Keratinocyte (primary cell): ENCODE data around the gene IGHMBP2. TPM values are rescaled to one million over a fixed set of nuclear protein-coding genes. Genes with fewer than 3 reads are reported as not detected.
A peak's percentile ranks its signal among the peaks of the same experiment; 100 is the strongest.

ENCODE experiments used
- DNase-seq: peaks from one replicate; pipeline ENCODE4 v3.0.0-alpha.2; 2011; ENCODE audit warnings: low read depth, missing footprints, low spot score
- FAIRE-seq: peaks from 2 replicates; lab custom pipeline; 2011; peaks lifted over from hg19 to GRCh38; lab: Jason Lieb, UNC
- H2AFZ ChIP-seq: 2 replicates; pipeline ENCODE4 v1.6.0; 2012; ENCODE audit warnings: low read length, control low read depth, inconsistent platforms; ENCODE audit not compliant: control insufficient read depth
- H3K27ac ChIP-seq: 2 replicates; pipeline ENCODE4 v1.5.1; 2011; ENCODE audit warnings: low read length; ENCODE audit not compliant: control insufficient read depth, insufficient read depth
- H3K27me3 ChIP-seq: 3 replicates; pipeline ENCODE4 v1.6.0; 2011; ENCODE audit warnings: low read length; ENCODE audit not compliant: control insufficient read depth, insufficient read depth; ENCODE audit errors: extremely low read depth
- H3K36me3 ChIP-seq, 2 experiments: 2 replicates in 1 of 2; 3 replicates in 1 of 2; pipeline ENCODE4 v1.5.1; 2011; ENCODE audit warnings: low read length in 2 of 2, mild to moderate bottlenecking in 1 of 2; ENCODE audit not compliant: control insufficient read depth in 2 of 2, insufficient read depth in 2 of 2; ENCODE audit errors: extremely low read depth in 1 of 2
- H3K4me1 ChIP-seq: 3 replicates; pipeline ENCODE4 v1.5.1; 2011; ENCODE audit warnings: low read length; ENCODE audit not compliant: control insufficient read depth, insufficient read depth; ENCODE audit errors: extremely low read depth
- H3K4me2 ChIP-seq: 3 replicates; pipeline ENCODE4 v1.6.0; 2011; ENCODE audit warnings: low read depth, low read length; ENCODE audit not compliant: control insufficient read depth, insufficient read depth; ENCODE audit errors: extremely low read depth
- H3K4me3 ChIP-seq, 3 experiments: fragments of 200-600 bp in 1 of 3; sonication (generic) in 1 of 3; 2 replicates in 2 of 3; 3 replicates in 1 of 3; pipeline ENCODE4 v1.5.1; 2011 to 2016; ENCODE audit warnings: low read length in 3 of 3, mild to moderate bottlenecking in 3 of 3, control low read depth in 2 of 3, inconsistent platforms in 1 of 3, low read depth in 1 of 3, mixed read lengths in 1 of 3, mixed run types in 1 of 3, moderate library complexity in 1 of 3; ENCODE audit not compliant: control insufficient read depth in 2 of 3, insufficient read depth in 2 of 3; ENCODE audit errors: extremely low read depth in 1 of 3
- H3K79me2 ChIP-seq: 2 replicates; pipeline ENCODE4 v1.6.0; 2012; ENCODE audit warnings: low read length; ENCODE audit not compliant: control insufficient read depth, insufficient read depth
- H3K9ac ChIP-seq: 3 replicates; pipeline ENCODE4 v1.6.0; 2011; ENCODE audit warnings: low read length; ENCODE audit not compliant: control insufficient read depth, insufficient read depth; ENCODE audit errors: extremely low read depth
- H3K9me1 ChIP-seq: 3 replicates; pipeline ENCODE4 v1.6.0; 2011; ENCODE audit warnings: low read length; ENCODE audit not compliant: control insufficient read depth, insufficient read depth; ENCODE audit errors: extremely low read depth
- H3K9me3 ChIP-seq: 2 replicates; pipeline ENCODE4 v1.5.1; 2012; ENCODE audit warnings: low read depth, low read length; ENCODE audit not compliant: control insufficient read depth
- H4K20me1 ChIP-seq: 3 replicates; pipeline ENCODE4 v1.6.0; 2011; ENCODE audit warnings: low read length; ENCODE audit not compliant: control insufficient read depth, insufficient read depth; ENCODE audit errors: extremely low read depth
- EZH2 ChIP-seq: IDR thresholded peaks from one replicate; pipeline ENCODE4 v1.6.1; 2012; ENCODE audit warnings: inconsistent platforms, mild to moderate bottlenecking, low read length, moderate library complexity
- dilution Hi-C: fragments of 300-500 bp; cut with MboI; formaldehyde crosslinking; loops from one replicate; pipeline ENCODE4 v1.7.0; 2020; ENCODE audit warnings: low sequenced_read_pairs; ENCODE audit not compliant: extremely low pct_ligation_motif_present
- polyA minus RNA-seq, 3 experiments: library from RNA; depleted of rRNA, polyadenylated mRNA; stranded (reverse); fragments of >200 nt; gene quantifications; 1 replicate in 1 of 3; 2 replicates in 1 of 3; 3 replicates in 1 of 3; pipeline ENCODE4 v1.2.3, GENCODE V29; 2011
- polyA plus RNA-seq, 5 experiments: library from polyadenylated mRNA; depleted of rRNA in 3 of 5; stranded (reverse) in 3 of 5; stranded (forward) in 1 of 5; unstranded in 1 of 5; fragments of >200 nt; gene quantifications; 1 replicate in 1 of 5; 2 replicates in 3 of 5; 3 replicates in 1 of 5; pipeline versions ENCODE4 v1.2.1 to v1.2.3, GENCODE V29; 2011 to 2012; ENCODE audit warnings: missing spikeins in 2 of 5, low read depth in 1 of 5, low replicate concordance in 1 of 5
- TF ChIP-seq, protein P1 (sequence below), 3 experiments: IDR thresholded peaks in 1 of 3; conservative IDR thresholded peaks in 1 of 3; optimal IDR thresholded peaks in 1 of 3; 2 replicates in 2 of 3; 3 replicates in 1 of 3; pipeline versions ENCODE3 to v1.5.1; 2011; ENCODE audit warnings: low read length in 3 of 3, mild to moderate bottlenecking in 3 of 3, moderate library complexity in 2 of 3, control low read depth in 1 of 3, inconsistent platforms in 1 of 3; ENCODE audit not compliant: insufficient read depth in 2 of 3; ENCODE audit errors: extremely low read depth in 1 of 3

IGHMBP2 gene
- 6.2 to 10.0 TPM (median 7.3 TPM) in 3 replicates for polyA plus RNA-seq
- 8.5 TPM for polyA plus RNA-seq (2011; ENCODE audit: low read depth)
- polyA plus RNA-seq (2011; cell fraction: cytosol; rRNA removed) = 4.2 and 7.1 TPM in 2 replicates
- 21.3 and 27.7 TPM in 2 replicates for polyA plus RNA-seq (2011; cell fraction: nucleus; rRNA removed)
- polyA plus RNA-seq (2012; ENCODE audit: low replicate concordance) = 6.8 and 7.4 TPM in 2 replicates
- polyA minus RNA-seq = 8.4 to 19.3 TPM (median 12.9 TPM) in 3 replicates
- polyA minus RNA-seq (2011; cell fraction: cytosol; rRNA and poly(A)+ RNA removed) = 8.1 TPM
- polyA minus RNA-seq (2011; cell fraction: nucleus; rRNA and poly(A)+ RNA removed) = 12.2 and 14.3 TPM in 2 replicates

DNA sequence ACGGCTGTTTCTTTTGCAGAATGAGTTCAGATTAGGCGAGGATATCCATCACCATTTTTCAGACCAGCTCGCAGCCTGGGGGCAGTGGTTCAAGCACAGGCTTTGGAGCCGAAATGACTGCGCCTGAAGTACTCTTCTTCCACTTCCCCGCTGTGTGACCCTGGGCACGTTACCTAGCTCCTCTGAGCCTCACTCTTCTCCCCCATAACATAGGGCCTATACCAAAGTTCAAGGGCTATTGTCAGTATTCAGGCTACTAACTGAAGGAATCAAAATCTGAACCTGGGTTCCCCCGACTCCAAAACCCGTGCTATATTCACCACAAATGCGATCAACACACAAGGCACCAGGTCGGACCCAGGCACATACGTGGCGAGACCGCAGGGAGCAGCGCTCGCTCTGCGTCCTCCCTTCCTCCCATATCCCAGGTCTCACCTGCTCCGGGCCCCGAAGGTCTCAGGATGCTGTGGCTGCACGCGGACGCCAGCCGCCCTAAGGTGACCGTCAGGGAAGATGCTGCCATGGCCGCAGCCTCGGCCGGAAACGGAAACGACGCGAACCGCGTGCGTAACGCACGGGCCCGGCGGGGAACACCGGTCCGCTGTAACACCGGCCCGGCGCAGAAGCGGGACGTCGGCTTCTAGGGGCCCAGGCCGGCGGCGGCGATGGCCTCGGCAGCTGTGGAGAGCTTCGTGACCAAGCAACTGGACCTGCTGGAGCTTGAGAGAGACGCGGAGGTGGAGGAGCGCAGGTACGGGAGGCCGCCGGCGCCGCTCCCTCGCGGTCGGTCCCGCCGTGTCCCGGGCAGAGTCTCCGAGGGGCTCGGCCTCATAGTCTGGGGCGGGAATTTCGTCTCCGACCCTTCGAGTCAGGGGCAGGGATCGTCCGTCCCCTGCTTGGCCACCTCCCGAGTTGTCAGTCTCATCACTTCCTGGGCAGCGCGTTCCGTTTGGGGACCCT is at the start of gene IGHMBP2, which contains the start of gene MRPL21:
TSS of gene IGHMBP2 (plus strand) at position 604 of the 960 bp plus-strand sequence. CDS start at position 666, 62 bp downstream.
TSS of gene MRPL21 (minus strand) at position 545 of the 960 bp plus-strand sequence. CDS start at position 523, 22 bp downstream.
- Histone ChIP-seq H3K4me2 (peak within 1 kb of the TSS; percentile 93), H4K20me1 (no peaks in the 10 kb centered on the region), H3K4me1 (peaks cover 19% of the 10 kb centered on the region), H3K9me1 (no peaks in the 10 kb centered on the region), H3K36me3 (peaks cover 20 to 23% of the 10 kb centered on the region in 2 experiments), H3K9ac (peak within 1 kb of the TSS; percentile 94), H2AFZ (peak within 1 kb of the TSS; percentile 99), H3K9me3 (no peaks in the 10 kb centered on the region), H3K27me3 (no peaks in the 10 kb centered on the region), H3K27ac (peak within 1 kb of the TSS; percentile 84), H3K79me2 (peaks cover 56% of the 10 kb centered on the region), H3K4me3 (peak within 1 kb of the TSS; percentile 53 to 96 (median 92))
- TF ChIP-seq, protein P1, sequence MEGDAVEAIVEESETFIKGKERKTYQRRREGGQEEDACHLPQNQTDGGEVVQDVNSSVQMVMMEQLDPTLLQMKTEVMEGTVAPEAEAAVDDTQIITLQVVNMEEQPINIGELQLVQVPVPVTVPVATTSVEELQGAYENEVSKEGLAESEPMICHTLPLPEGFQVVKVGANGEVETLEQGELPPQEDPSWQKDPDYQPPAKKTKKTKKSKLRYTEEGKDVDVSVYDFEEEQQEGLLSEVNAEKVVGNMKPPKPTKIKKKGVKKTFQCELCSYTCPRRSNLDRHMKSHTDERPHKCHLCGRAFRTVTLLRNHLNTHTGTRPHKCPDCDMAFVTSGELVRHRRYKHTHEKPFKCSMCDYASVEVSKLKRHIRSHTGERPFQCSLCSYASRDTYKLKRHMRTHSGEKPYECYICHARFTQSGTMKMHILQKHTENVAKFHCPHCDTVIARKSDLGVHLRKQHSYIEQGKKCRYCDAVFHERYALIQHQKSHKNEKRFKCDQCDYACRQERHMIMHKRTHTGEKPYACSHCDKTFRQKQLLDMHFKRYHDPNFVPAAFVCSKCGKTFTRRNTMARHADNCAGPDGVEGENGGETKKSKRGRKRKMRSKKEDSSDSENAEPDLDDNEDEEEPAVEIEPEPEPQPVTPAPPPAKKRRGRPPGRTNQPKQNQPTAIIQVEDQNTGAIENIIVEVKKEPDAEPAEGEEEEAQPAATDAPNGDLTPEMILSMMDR (optimal IDR thresholded peaks at IDR 0.05 in 1 of 3, IDR thresholded peaks at IDR 0.05 in 1 of 3, conservative IDR thresholded peaks at IDR 0.05 in 1 of 3; ENCODE audit: extremely low read depth in 1 of 3, insufficient read depth in 2 of 3, low read length in 3 of 3) = no peak
- no peak for TF ChIP-seq EZH2
- DNase-seq (no peak), FAIRE-seq (no peak)
- dilution Hi-C loops = no loop called here

DNA sequence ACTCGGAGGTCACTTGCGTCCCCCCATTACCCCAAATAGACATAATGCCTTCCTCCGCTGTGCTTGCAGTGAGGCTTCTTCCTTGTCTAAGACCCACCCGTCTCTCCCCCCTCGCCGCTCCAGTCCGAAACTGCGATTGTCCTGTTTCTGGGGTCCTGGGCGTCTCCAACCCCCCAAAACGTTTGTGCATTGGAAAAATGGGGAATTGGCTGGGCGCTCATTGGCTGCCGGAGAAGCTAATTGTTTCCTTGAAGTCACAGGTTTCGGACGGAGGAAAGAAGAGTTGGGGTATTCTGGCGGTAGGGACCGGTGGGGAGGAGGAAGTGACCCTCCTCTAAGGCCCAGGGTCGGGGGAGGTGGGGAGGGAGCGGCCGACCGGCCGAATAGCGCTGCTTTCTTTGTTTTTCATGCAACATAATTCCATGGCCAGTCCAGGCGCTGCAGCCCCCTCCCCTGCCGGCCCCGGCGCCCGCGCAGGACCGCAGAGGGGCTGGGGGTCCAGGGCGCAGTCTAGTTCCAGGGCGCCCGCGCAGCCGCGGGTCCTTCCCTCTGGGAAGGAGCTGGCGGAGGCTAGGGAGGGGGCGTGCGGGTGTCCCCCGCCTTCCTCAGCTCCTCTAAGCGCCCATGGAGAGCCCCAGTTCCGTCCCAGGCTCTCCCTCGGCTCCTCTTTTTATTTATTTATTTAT is 49.3 kb upstream of the IGHMBP2 start:
- DNase-seq = no peak
- Histone ChIP-seq H3K36me3 (no peaks in the 10 kb centered on the region), H3K9ac (no peak overlapping the region), H3K9me3 (no peaks in the 10 kb centered on the region), H3K4me1 (peaks cover 2% of the 10 kb centered on the region), H3K9me1 (no peaks in the 10 kb centered on the region), H3K4me2 (no peak overlapping the region), H4K20me1 (no peaks in the 10 kb centered on the region), H3K79me2 (no peaks in the 10 kb centered on the region), H3K27ac (no peak overlapping the region), H3K27me3 (peaks cover 33% of the 10 kb centered on the region), H2AFZ (no peak overlapping the region), H3K4me3 (no peak overlapping the region)
- no peak for FAIRE-seq
- dilution Hi-C loops = no loop called here
- TF ChIP-seq EZH2 = peak; percentile 24
- TF ChIP-seq, protein P1 (optimal IDR thresholded peaks at IDR 0.05 in 1 of 3, IDR thresholded peaks at IDR 0.05 in 1 of 3, conservative IDR thresholded peaks at IDR 0.05 in 1 of 3; ENCODE audit: extremely low read depth in 1 of 3, insufficient read depth in 2 of 3, low read length in 3 of 3) = no peak
